ENCODE data around the gene LRRTM4. TPM values are rescaled to one million over a fixed set of nuclear protein-coding genes. Genes with fewer than 3 reads are reported as not detected.

LRRTM4 gene
- total and polyA plus RNA-seq, 2 of the 13 experiments (the other 11 are each of a cell fraction or from before 2014, with no cell fraction given) = 1.2 TPM

DNA sequence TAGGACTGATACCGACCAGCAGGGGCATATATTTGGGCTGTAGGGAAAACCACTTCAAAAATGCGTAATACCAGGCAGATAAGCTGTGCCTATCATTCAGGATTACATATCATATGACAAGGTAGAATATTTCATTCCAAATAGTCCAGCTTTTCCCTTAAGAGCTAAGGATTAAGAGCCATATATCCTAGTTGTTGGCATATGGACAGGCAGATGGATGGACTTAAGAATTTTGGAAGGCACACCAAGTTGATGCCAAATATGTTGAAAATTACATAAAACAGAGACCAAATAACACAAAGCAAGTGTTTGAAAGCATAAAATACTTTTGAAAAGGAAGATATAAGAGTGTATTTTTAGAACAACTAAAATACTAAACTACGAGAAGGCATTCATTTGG, 52.1 kb downstream of the LRRTM4 start:
- no peak for DNase-seq (ENCODE audit: low spot score)
- no peak overlapping the region for H3K4me2 ChIP-seq (ENCODE audit: low read depth, low read length)
- no peaks in the 10 kb centered on the region for H3K4me1 ChIP-seq (ENCODE audit: insufficient read depth, low read length)
- H3K27me3 ChIP-seq (ENCODE audit: control insufficient read depth in 1 of 2, insufficient read depth in 2 of 2, low read length in 2 of 2) = no peaks in the 10 kb centered on the region
- intact Hi-C loops (cut with micrococcal nuclease; ENCODE audit: unreplicated experiment) (no loop called here), in situ Hi-C loops (cut with HindIII; ENCODE audit: extremely low pct_ligation_motif_present, low pct_unique_long_range_greater_than_20kb) (no loop called here)
- ATAC-seq = peak; percentile 44; the same call in 1 of the 3 replicates
- no peaks in the 10 kb centered on the region for H3K79me2 ChIP-seq (ENCODE audit: insufficient read depth, low read length)
- no peak for FAIRE-seq
- no peak overlapping the region for H3K9ac ChIP-seq (ENCODE audit: insufficient read depth, low read depth, low read length)
- BruUV-seq (replicated peaks) = no TSS peak
- ChIA-PET POLR2A (no interaction called here), CTCF (ENCODE audit: low intra/inter-chr PET ratio, low total read pairs) (no interaction called here)
- TF ChIP-seq GLI4 (CRISPR knock-in tag; IDR thresholded peaks at IDR 0.05; ENCODE audit: borderline replicate concordance) (no peak), KLF13 (CRISPR knock-in tag; IDR thresholded peaks at IDR 0.05) (no peak)
- no peaks in the 10 kb centered on the region for H4K20me1 ChIP-seq (ENCODE audit: insufficient read depth, low read length)
- WGBS (ENCODE audit: low lambda C conversion rate) = 4% methylated on average over 3 of the region's 3 CpGs
- no peak overlapping the region for H3K4me3 ChIP-seq (replicated peaks in 1 of 3; ENCODE audit: insufficient read depth in 1 of 3, low read depth in 2 of 3, low read length in 3 of 3)
- no peaks in the 10 kb centered on the region for H3K9me3 ChIP-seq (ENCODE audit: low read length)
- no peaks in the 10 kb centered on the region for H3K36me3 ChIP-seq (replicated peaks in 1 of 2; ENCODE audit: control insufficient read depth in 1 of 2, insufficient read depth in 2 of 2, low read length in 2 of 2)
- no peak overlapping the region for H3K27ac ChIP-seq (ENCODE audit: extremely low read length, insufficient read depth, low read length)
- H2AFZ ChIP-seq (ENCODE audit: low read length) = no peak overlapping the region

DNA sequence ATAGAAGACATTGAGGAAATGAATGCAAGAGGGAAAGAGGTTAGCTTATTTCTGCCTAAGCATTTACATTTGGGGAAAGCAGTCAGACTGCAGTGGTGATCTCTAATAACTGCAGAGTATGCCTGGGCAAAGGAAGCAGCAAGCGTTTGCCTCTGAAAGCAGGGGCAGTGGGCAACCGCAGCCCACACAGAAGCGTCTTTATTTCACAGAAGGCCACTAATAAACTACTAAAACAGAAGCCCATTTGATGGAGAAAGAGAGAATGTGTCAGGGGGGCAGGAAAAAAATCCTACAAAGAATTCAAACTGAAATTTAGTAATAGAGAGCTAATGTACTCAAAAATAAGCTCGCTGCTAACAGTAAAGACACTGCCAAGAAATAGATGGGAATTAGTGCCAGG, 53.1 kb downstream of the LRRTM4 start:
- BruUV-seq (replicated peaks) = no TSS peak
- Histone ChIP-seq H2AFZ (ENCODE audit: low read length) (no peak overlapping the region), H3K36me3 (replicated peaks in 1 of 2; ENCODE audit: control insufficient read depth in 1 of 2, insufficient read depth in 2 of 2, low read length in 2 of 2) (no peaks in the 10 kb centered on the region), H3K4me1 (ENCODE audit: insufficient read depth, low read length) (no peaks in the 10 kb centered on the region), H3K79me2 (ENCODE audit: insufficient read depth, low read length) (no peaks in the 10 kb centered on the region), H3K9me3 (ENCODE audit: low read length) (no peaks in the 10 kb centered on the region), H3K9ac (ENCODE audit: insufficient read depth, low read depth, low read length) (no peak overlapping the region), H3K27me3 (ENCODE audit: control insufficient read depth in 1 of 2, insufficient read depth in 2 of 2, low read length in 2 of 2) (no peaks in the 10 kb centered on the region), H3K4me2 (ENCODE audit: low read depth, low read length) (no peak overlapping the region), H4K20me1 (ENCODE audit: insufficient read depth, low read length) (no peaks in the 10 kb centered on the region), H3K27ac (ENCODE audit: extremely low read length, insufficient read depth, low read length) (no peak overlapping the region), H3K4me3 (replicated peaks in 1 of 3; ENCODE audit: insufficient read depth in 1 of 3, low read depth in 2 of 3, low read length in 3 of 3) (no peak overlapping the region)
- in situ Hi-C loops (cut with HindIII; ENCODE audit: extremely low pct_ligation_motif_present, low pct_unique_long_range_greater_than_20kb) = no loop called here
- 6% methylated on average over 4 of the region's 4 CpGs for WGBS (ENCODE audit: low lambda C conversion rate)
- POLR2A ChIA-PET = no interaction called here
- CTCF ChIA-PET (ENCODE audit: low intra/inter-chr PET ratio, low total read pairs) = no interaction called here
- ATAC-seq (no peak), FAIRE-seq (no peak), DNase-seq (ENCODE audit: low spot score) (no peak)
- TF ChIP-seq RFX5 (IDR thresholded peaks at IDR 0.05; ENCODE audit: low read depth, low read length) (no peak), ARNTL (CRISPR knock-in tag; IDR thresholded peaks at IDR 0.05) (no peak), CCAR2 (optimal IDR thresholded peaks at IDR 0.05; ENCODE audit: low read depth, low read length) (no peak), ZNF879 (CRISPR knock-in tag; IDR thresholded peaks at IDR 0.05) (no peak), ZNF138 (CRISPR knock-in tag; IDR thresholded peaks at IDR 0.05; ENCODE audit: low read depth) (no peak), ZNF256 (CRISPR knock-in tag; conservative IDR thresholded peaks at IDR 0.05) (no peak), REPIN1 (CRISPR knock-in tag; IDR thresholded peaks at IDR 0.05; ENCODE audit: borderline replicate concordance, low read depth) (no peak), NFE2L1 (CRISPR knock-in tag; IDR thresholded peaks at IDR 0.05; ENCODE audit: borderline replicate concordance) (no peak), TSC22D2 (CRISPR knock-in tag; IDR thresholded peaks at IDR 0.05; ENCODE audit: borderline replicate concordance) (no peak), PAWR (CRISPR knock-in tag; IDR thresholded peaks at IDR 0.05; ENCODE audit: borderline replicate concordance) (no peak)
- TF ChIP-seq, protein P1, sequence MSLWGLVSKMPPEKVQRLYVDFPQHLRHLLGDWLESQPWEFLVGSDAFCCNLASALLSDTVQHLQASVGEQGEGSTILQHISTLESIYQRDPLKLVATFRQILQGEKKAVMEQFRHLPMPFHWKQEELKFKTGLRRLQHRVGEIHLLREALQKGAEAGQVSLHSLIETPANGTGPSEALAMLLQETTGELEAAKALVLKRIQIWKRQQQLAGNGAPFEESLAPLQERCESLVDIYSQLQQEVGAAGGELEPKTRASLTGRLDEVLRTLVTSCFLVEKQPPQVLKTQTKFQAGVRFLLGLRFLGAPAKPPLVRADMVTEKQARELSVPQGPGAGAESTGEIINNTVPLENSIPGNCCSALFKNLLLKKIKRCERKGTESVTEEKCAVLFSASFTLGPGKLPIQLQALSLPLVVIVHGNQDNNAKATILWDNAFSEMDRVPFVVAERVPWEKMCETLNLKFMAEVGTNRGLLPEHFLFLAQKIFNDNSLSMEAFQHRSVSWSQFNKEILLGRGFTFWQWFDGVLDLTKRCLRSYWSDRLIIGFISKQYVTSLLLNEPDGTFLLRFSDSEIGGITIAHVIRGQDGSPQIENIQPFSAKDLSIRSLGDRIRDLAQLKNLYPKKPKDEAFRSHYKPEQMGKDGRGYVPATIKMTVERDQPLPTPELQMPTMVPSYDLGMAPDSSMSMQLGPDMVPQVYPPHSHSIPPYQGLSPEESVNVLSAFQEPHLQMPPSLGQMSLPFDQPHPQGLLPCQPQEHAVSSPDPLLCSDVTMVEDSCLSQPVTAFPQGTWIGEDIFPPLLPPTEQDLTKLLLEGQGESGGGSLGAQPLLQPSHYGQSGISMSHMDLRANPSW (CRISPR knock-in tag; IDR thresholded peaks at IDR 0.05; ENCODE audit: borderline replicate concordance) = no peak
- intact Hi-C loops (cut with micrococcal nuclease; ENCODE audit: unreplicated experiment) = no loop called here
